GM21786 (cell line): Measurements from ENCODE around the gene RELCH.

Source experiments
- ATAC-seq: cut with Tn5 transposase; IDR thresholded peaks from one replicate; pipeline ENCODE4 v1.9.1; 2021; ENCODE audit not compliant: unreplicated experiment

Gene RELCH

GRCh38 chr18:62189208-62189607 is 2.2 kb downstream of the RELCH start:
- ATAC-seq, result no peak

- no peak for ATAC-seq
These were observed 9.0 kb downstream of the RELCH start for GRCh38 chr18:62196079-62196478.

GRCh38 chr18:62196980-62197379 is 9.9 kb downstream of the RELCH start:
- ATAC-seq, result no peak

GRCh38 chr18:62198259-62198658 is 11.2 kb downstream of the RELCH start:
- ATAC-seq, result no peak

GRCh38 chr18:62199629-62200028 is 12.6 kb downstream of the RELCH start:
- no peak for ATAC-seq

- no peak for ATAC-seq
These were observed 13.3 kb downstream of the RELCH start for GRCh38 chr18:62200121-62200914.

- ATAC-seq, result no peak
These were observed 14.8 kb downstream of the RELCH start for GRCh38 chr18:62201870-62202269.

- no peak for ATAC-seq
These were observed 18.8 kb downstream of the RELCH start for GRCh38 chr18:62205824-62206223.

- no peak for ATAC-seq
These were observed 19.5 kb downstream of the RELCH start for GRCh38 chr18:62206593-62206992.

GRCh38 chr18:62209046-62209445 is 22.0 kb downstream of the RELCH start:
- no peak for ATAC-seq

- ATAC-seq, result no peak
These were observed 23.1 kb downstream of the RELCH start for GRCh38 chr18:62210138-62210537.

GRCh38 chr18:62211325-62211828 is 24.3 kb downstream of the RELCH start:
- ATAC-seq, result no peak

GRCh38 chr18:62214790-62215189 is 27.7 kb downstream of the RELCH start:
- no peak for ATAC-seq

GRCh38 chr18:62224229-62224628 is 37.2 kb downstream of the RELCH start:
- no peak for ATAC-seq

GRCh38 chr18:62226047-62226446 is 39.0 kb downstream of the RELCH start:
- no peak for ATAC-seq

- ATAC-seq, result no peak
These were observed 49.2 kb downstream of the RELCH start for GRCh38 chr18:62236252-62236651.

- ATAC-seq, result no peak
These were observed 52.4 kb downstream of the RELCH start for GRCh38 chr18:62239475-62239874.

- ATAC-seq, result no peak
These were observed 55.9 kb downstream of the RELCH start for GRCh38 chr18:62242955-62243354.

GRCh38 chr18:62245177-62245576 is 58.1 kb downstream of the RELCH start:
- no peak for ATAC-seq

- ATAC-seq, result no peak
These were observed 58.6 kb downstream of the RELCH start for GRCh38 chr18:62245699-62246098.

- ATAC-seq, result no peak
These were observed 61.3 kb downstream of the RELCH start for GRCh38 chr18:62248313-62248712.

- peak; percentile 80 for ATAC-seq
These were observed 62.5 kb downstream of the RELCH start for GRCh38 chr18:62249478-62250097.
